ENCODE measurements around the gene PTPRG. TPM values are rescaled to one million over a fixed set of nuclear protein-coding genes. Genes with fewer than 3 reads are reported as not detected.

The PTPRG gene
- total RNA-seq, 6 experiments from 2014 or later: 29.4 to 34.7 (median 32.7) TPM

GRCh38 chr3:62154457-62155148, 593.2 kb downstream of the PTPRG start:
- H3K27me3 Mint-ChIP-seq (ENCODE audit: insufficient read depth): no peaks in the 10 kb centered on the region; the same call in 1 of the 2 replicates
- peaks cover 10% of the 10 kb centered on the region for H3K36me3 Mint-ChIP-seq (ENCODE audit: low read depth)
- no peak overlapping the region for H3K4me3 Mint-ChIP-seq
- H3K9me3 Mint-ChIP-seq: no peaks in the 10 kb centered on the region
- peaks cover 25% of the 10 kb centered on the region for H3K4me1 Mint-ChIP-seq (ENCODE audit: low read depth)
- DNase-seq: no peak
- TF ChIP-seq CTCF (IDR thresholded peaks at IDR 0.05): no peak
- H3K27ac Mint-ChIP-seq: no peak overlapping the region

GRCh38 chr3:62159056-62159708, 597.8 kb downstream of the PTPRG start:
- Mint-ChIP-seq H3K27me3 (ENCODE audit: insufficient read depth) (no peaks in the 10 kb centered on the region; the same call in 1 of the 2 replicates), H3K9me3 (no peaks in the 10 kb centered on the region), H3K27ac (no peak overlapping the region), H3K36me3 (ENCODE audit: low read depth) (peaks cover 14% of the 10 kb centered on the region), H3K4me1 (ENCODE audit: low read depth) (peaks cover 9% of the 10 kb centered on the region; the same call in 1 of the 2 replicates), H3K4me3 (no peak overlapping the region)
- no peak for DNase-seq
- no peak for TF ChIP-seq CTCF (IDR thresholded peaks at IDR 0.05)

- no peak overlapping the region for H3K27ac Mint-ChIP-seq
- H3K36me3 Mint-ChIP-seq (ENCODE audit: low read depth): peaks cover 14% of the 10 kb centered on the region
- DNase-seq: no peak
- TF ChIP-seq CTCF (IDR thresholded peaks at IDR 0.05): no peak
- peaks cover 9% of the 10 kb centered on the region; the same call in 1 of the 2 replicates for H3K4me1 Mint-ChIP-seq (ENCODE audit: low read depth)
- no peaks in the 10 kb centered on the region for H3K9me3 Mint-ChIP-seq
- H3K27me3 Mint-ChIP-seq (ENCODE audit: insufficient read depth): no peaks in the 10 kb centered on the region; the same call in 1 of the 2 replicates
- H3K4me3 Mint-ChIP-seq: no peak overlapping the region
Measured at GRCh38 chr3:62159709-62160092, 598.3 kb downstream of the PTPRG start.

GRCh38 chr3:62161371-62161770, 600.0 kb downstream of the PTPRG start:
- TF ChIP-seq CTCF (IDR thresholded peaks at IDR 0.05): no peak

GRCh38 chr3:62164196-62164595, 602.8 kb downstream of the PTPRG start:
- Mint-ChIP-seq H3K36me3 (ENCODE audit: low read depth) (peaks cover 5% of the 10 kb centered on the region; the same call in 1 of the 2 replicates), H3K4me1 (ENCODE audit: low read depth) (peaks cover 18% of the 10 kb centered on the region), H3K27ac (no peak overlapping the region), H3K4me3 (no peak overlapping the region), H3K9me3 (no peaks in the 10 kb centered on the region), H3K27me3 (ENCODE audit: insufficient read depth) (no peaks in the 10 kb centered on the region)
- TF ChIP-seq CTCF (IDR thresholded peaks at IDR 0.05): no peak
- DNase-seq: no peak

More at GRCh38 chr3:62161371-62161770, 600.0 kb downstream of the PTPRG start:
- no peaks in the 10 kb centered on the region; the same call in 1 of the 2 replicates for H3K27me3 Mint-ChIP-seq (ENCODE audit: insufficient read depth)
- no peak overlapping the region for H3K27ac Mint-ChIP-seq
- peaks cover 14% of the 10 kb centered on the region for H3K36me3 Mint-ChIP-seq (ENCODE audit: low read depth)
- no peak for DNase-seq
- peaks cover 9% of the 10 kb centered on the region; the same call in 1 of the 2 replicates for H3K4me1 Mint-ChIP-seq (ENCODE audit: low read depth)
- H3K4me3 Mint-ChIP-seq: no peak overlapping the region
- no peaks in the 10 kb centered on the region for H3K9me3 Mint-ChIP-seq
